Spleen (tissue), 11 donors: Measurements from ENCODE around the gene GAB4. TPM values are rescaled to one million over a fixed set of nuclear protein-coding genes. Genes with fewer than 3 reads are reported as not detected.

Experiments used
- DNase-seq: peaks from one replicate; pipeline ENCODE4 v3.0.0-alpha.2; 2020
- H3K27ac ChIP-seq, 8 donors: fragments of 200-600 bp; sonication (generic) in 7 of 8; 1 replicate in 4 of 8; 2 replicates in 4 of 8; pipeline versions ENCODE4 v1.5.0 to v1.8.0; 2016 to 2021; ENCODE audit warnings: inconsistent platforms in 4 of 8, mild to moderate bottlenecking in 4 of 8, moderate library complexity in 1 of 8
- H3K27me3 ChIP-seq, 7 donors: fragments of 200-600 bp; sonication (generic) in 6 of 7; replicated peaks in 1 of 7; 1 replicate in 4 of 7; 2 replicates in 3 of 7; pipeline versions ENCODE4 v1.5.0 to v1.8.0; 2016 to 2021; ENCODE audit warnings: inconsistent platforms in 3 of 7, mild to moderate bottlenecking in 1 of 7
- H3K36me3 ChIP-seq, 6 donors: fragments of 200-600 bp; sonication (generic) in 5 of 6; 1 replicate in 4 of 6; 2 replicates in 2 of 6; pipeline versions ENCODE4 v1.5.0 to v1.8.0; 2016 to 2021; ENCODE audit warnings: inconsistent platforms in 2 of 6
- H3K4me1 ChIP-seq, 6 donors: fragments of 200-600 bp; sonication (generic) in 5 of 6; 1 replicate in 3 of 6; 2 replicates in 3 of 6; pipeline versions ENCODE4 v1.5.0 to v1.8.0; 2016 to 2021; ENCODE audit warnings: inconsistent platforms in 3 of 6
- H3K4me3 ChIP-seq, 8 donors: fragments of 200-600 bp; sonication (generic) in 7 of 8; 1 replicate in 4 of 8; 2 replicates in 4 of 8; pipeline versions ENCODE4 v1.5.0 to v1.8.0; 2016 to 2021; ENCODE audit warnings: inconsistent platforms in 4 of 8, mild to moderate bottlenecking in 4 of 8, moderate library complexity in 2 of 8
- H3K9me3 ChIP-seq, 8 donors: fragments of 200-600 bp; sonication (generic) in 7 of 8; 1 replicate in 4 of 8; 2 replicates in 4 of 8; pipeline versions ENCODE4 v1.5.0 to v1.8.0; 2016 to 2021; ENCODE audit warnings: inconsistent platforms in 4 of 8
- CTCF ChIP-seq, 11 experiments: fragments of 200-600 bp in 7 of 11; fragments of 450-650 bp in 4 of 11; sonication (generic) in 4 of 11; IDR thresholded peaks in 8 of 11; conservative IDR thresholded peaks in 3 of 11; 1 replicate in 7 of 11; 2 replicates in 4 of 11; pipeline versions ENCODE4 v1.4.0 to v1.8.0; 2016 to 2021; ENCODE audit warnings: antibody characterized with exemption in 11 of 11, inconsistent platforms in 4 of 11, mild to moderate bottlenecking in 1 of 11
- POLR2A ChIP-seq, 3 donors: fragments of 450-650 bp; IDR thresholded peaks; one replicate each; pipeline ENCODE4 v1.5.1; 2017; ENCODE audit warnings: antibody characterized with exemption in 3 of 3, mild to moderate bottlenecking in 1 of 3
- POLR2AphosphoS5 ChIP-seq, 3 donors: sonication (generic); formaldehyde crosslinking; IDR thresholded peaks; one replicate each; pipeline ENCODE4 v1.5.1; 2017; ENCODE audit warnings: antibody characterized with exemption in 3 of 3
- WGBS, 5 donors: extraction: QIAGEN DNeasy Blood & Tissue Kit in 3 of 5; methylation state at CpG; one replicate each; pipeline versions ENCODE4 v1.1.5 to v1.1.7; 2013 to 2018; 5-methylcytosine and 5-hydroxymethylcytosine counted together
- intact Hi-C: fragments of 100-400 bp; cut with DNase I; formaldehyde crosslinking; loops from one replicate; pipeline ENCODE4 v1.15.0; 2023; ENCODE audit warnings: low total_unique reads
- polyA plus RNA-seq, 3 donors: library from polyadenylated mRNA; stranded (reverse); fragments of 200-250 nt; gene quantifications; one replicate each; pipeline ENCODE4 v1.2.1, GENCODE V29; 2013
- total RNA-seq, 7 donors: library from RNA; depleted of rRNA in 3 of 7; stranded (reverse); fragments of >200 nt in 3 of 7; fragmentation: NEBNext Ultra II Directional in 4 of 7; extraction: Animal tissue kit (Norgen Biotek cat#: 25700) in 4 of 7; gene quantifications; one replicate each; pipeline versions ENCODE4 v1.1.0 to v1.2.1, GENCODE V29; 2016 to 2021
- donor health status: healthy with polysubstance abuse.
- donor health status: DM: no; HTN: no; CAD: no; lungs with moderate emphysema.
- donor health status: DM: no; HTN: no; CAD: no.
- donor health status: Bipolar disorder and iron deficiency.
- donor health status: healthy.
- donor health status: DM: no; HTN: no; CAD: no.
- donor health status: DM: yes; HTN: yes; CAD: no.

Gene GAB4
- total and polyA plus RNA-seq, 10 donors: 0.03 to 0.46 (median 0.25) TPM; not detected in 7

GRCh38 chr22:16988257-16988656 is 19.8 kb downstream of the GAB4 start:
- H3K4me1 ChIP-seq: no peaks in the 10 kb centered on the region
- no peak for DNase-seq
- H3K4me3 ChIP-seq: no peak overlapping the region
- intact Hi-C loops: no loop called here
- no peak overlapping the region for H3K27ac ChIP-seq
- H3K27me3 ChIP-seq: peaks cover 0 to 30% (median 0%) of the 10 kb centered on the region in 7 donors
- TF ChIP-seq CTCF (IDR thresholded peaks at IDR 0.05 in 8 of 11, conservative IDR thresholded peaks at IDR 0.05 in 3 of 11) (no peak), POLR2A (IDR thresholded peaks at IDR 0.05) (no peak), POLR2AphosphoS5 (IDR thresholded peaks at IDR 0.05) (no peak)
- WGBS, 5 donors: 63 to 75% (median 73%) methylated on average over 6 of the region's 6 CpGs
- H3K36me3 ChIP-seq: no peaks in the 10 kb centered on the region
- peaks cover 0 to 23% (median 17%) of the 10 kb centered on the region in 8 donors for H3K9me3 ChIP-seq

- Histone ChIP-seq H3K4me1 (no peaks in the 10 kb centered on the region), H3K4me3 (no peak overlapping the region), H3K36me3 (no peaks in the 10 kb centered on the region), H3K27ac (no peak overlapping the region), H3K9me3 (peaks cover 3 to 28% (median 21%) of the 10 kb centered on the region in 8 donors), H3K27me3 (peaks cover 0 to 30% (median 0%) of the 10 kb centered on the region in 7 donors)
- 46 to 67% (median 55%) methylated on average over 7 of the region's 7 CpGs for WGBS, 5 donors
- no peak for TF ChIP-seq CTCF (IDR thresholded peaks at IDR 0.05 in 8 of 11, conservative IDR thresholded peaks at IDR 0.05 in 3 of 11)
- TF ChIP-seq POLR2AphosphoS5 (IDR thresholded peaks at IDR 0.05): no peak
- TF ChIP-seq POLR2A (IDR thresholded peaks at IDR 0.05): no peak
- intact Hi-C loops: no loop called here
- no peak for DNase-seq
Measured at GRCh38 chr22:16987822-16988221, 20.2 kb downstream of the GAB4 start.

- intact Hi-C loops: no loop called here
- Histone ChIP-seq H3K4me1 (no peaks in the 10 kb centered on the region), H3K27me3 (peaks cover 0 to 18% (median 0%) of the 10 kb centered on the region in 7 donors), H3K9me3 (peaks cover 0 to 9% (median 2%) of the 10 kb centered on the region in 8 donors), H3K4me3 (no peak overlapping the region), H3K36me3 (no peaks in the 10 kb centered on the region), H3K27ac (no peak overlapping the region)
- no peak for TF ChIP-seq POLR2AphosphoS5 (IDR thresholded peaks at IDR 0.05)
- no peak for TF ChIP-seq POLR2A (IDR thresholded peaks at IDR 0.05)
- TF ChIP-seq CTCF (IDR thresholded peaks at IDR 0.05 in 8 of 11, conservative IDR thresholded peaks at IDR 0.05 in 3 of 11): no peak
- no peak for DNase-seq
- WGBS, 5 donors: 67 to 78% (median 71%) methylated on average over 5 to 10 of the region's 10 CpGs
Measured at GRCh38 chr22:16975155-16975885, 32.7 kb downstream of the GAB4 start.

GRCh38 chr22:16974298-16975084 is 33.5 kb downstream of the GAB4 start:
- intact Hi-C loops: no loop called here
- Histone ChIP-seq H3K4me3 (no peak overlapping the region), H3K4me1 (no peaks in the 10 kb centered on the region), H3K27ac (no peak overlapping the region), H3K36me3 (no peaks in the 10 kb centered on the region), H3K27me3 (peaks cover 0 to 19% (median 0%) of the 10 kb centered on the region in 7 donors), H3K9me3 (peaks cover 0 to under 1% (median 0%) of the 10 kb centered on the region in 8 donors)
- TF ChIP-seq POLR2A (IDR thresholded peaks at IDR 0.05) (no peak), CTCF (IDR thresholded peaks at IDR 0.05 in 8 of 11, conservative IDR thresholded peaks at IDR 0.05 in 3 of 11) (no peak), POLR2AphosphoS5 (IDR thresholded peaks at IDR 0.05) (no peak)
- no peak for DNase-seq
- WGBS, 5 donors: 71 to 84% (median 76%) methylated on average over 11 of the region's 11 CpGs
